ENCODE results near the gene NUDT16.
A peak's percentile ranks its signal among the peaks of the same experiment; 100 is the strongest.
"Not testable (repeated sequence)": the region's sequence is repeated elsewhere in the genome, so short reads cannot be mapped to it uniquely, and the experiment has no call there.

Gene NUDT16

DNA sequence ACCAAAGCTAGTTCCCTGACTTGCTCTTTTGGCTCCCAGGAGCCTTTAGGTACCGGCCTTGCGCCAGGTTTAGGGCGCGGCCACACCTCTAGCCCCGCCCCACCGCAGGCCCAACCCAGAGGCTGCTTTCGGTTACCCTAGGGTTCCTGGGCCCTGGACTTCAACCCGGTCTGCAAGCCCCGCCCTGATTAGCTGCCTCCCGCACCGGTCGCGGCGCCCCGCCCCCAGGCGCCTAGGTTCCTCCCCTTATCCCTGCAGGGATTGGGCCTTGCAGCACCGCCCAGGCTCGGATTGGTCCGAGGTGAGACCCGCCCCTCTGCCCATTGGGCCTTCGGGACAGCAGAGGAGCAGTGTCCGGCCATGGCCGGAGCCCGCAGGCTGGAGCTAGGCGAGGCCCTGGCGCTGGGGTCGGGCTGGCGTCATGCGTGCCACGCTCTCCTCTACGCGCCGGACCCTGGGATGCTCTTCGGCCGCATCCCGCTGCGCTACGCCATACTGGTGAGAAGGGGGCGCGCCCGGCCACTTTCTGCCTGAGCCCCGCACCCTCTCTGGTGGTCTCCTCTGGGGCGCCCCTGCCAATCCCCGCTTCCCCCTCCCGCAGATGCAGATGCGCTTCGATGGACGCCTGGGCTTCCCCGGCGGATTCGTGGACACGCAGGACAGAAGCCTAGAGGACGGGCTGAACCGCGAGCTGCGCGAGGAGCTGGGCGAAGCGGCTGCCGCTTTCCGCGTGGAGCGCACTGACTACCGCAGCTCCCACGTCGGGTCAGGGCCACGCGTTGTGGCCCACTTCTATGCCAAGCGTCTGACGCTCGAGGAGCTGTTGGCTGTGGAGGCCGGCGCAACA is at the start of gene NUDT16:
Gene NUDT16, plus strand, starts transcription at position 330 of the 847 bp plus-strand sequence. Its CDS starts 31 bp downstream, at position 361.
- peak; percentile 84 to 94 (median 84) for DNase-seq (ENCODE audit: low read depth in 2 of 3, low spot score in 2 of 3)

DNA sequence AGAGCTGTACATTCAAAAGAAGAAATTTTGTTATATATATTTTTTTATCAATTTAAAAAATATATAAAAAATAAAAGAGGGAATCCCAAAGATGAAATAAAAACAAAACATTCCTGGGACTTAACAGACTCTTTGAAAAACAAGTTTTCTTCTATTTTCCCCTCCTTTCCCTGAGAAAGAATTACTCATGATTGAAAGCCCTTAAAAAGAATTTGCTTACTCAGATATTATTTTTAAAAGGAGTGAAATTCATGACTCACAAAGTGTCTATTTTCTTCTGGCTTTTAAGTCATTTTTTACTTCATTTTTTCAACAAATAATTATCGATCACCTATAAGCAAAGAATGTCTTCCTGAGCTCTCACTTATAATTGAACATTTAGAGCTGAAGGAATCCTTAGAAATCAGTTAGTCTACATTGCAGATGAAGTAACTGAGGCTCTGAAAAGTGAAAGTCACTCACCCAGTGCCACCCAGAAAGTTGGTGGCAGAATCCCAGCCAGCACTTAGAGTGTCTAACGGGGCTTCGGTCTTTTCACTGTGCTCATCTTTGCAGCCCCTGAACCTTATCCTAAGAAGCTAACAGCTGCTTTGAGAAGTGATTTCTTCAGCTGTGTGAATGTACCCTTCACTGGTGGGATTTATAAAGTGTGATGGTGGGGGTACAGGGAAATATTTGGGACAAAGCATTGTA is 42.5 kb upstream of the NUDT16 start:
- DNase-seq (ENCODE audit: low read depth in 2 of 3, low spot score in 2 of 3) = no peak

DNA sequence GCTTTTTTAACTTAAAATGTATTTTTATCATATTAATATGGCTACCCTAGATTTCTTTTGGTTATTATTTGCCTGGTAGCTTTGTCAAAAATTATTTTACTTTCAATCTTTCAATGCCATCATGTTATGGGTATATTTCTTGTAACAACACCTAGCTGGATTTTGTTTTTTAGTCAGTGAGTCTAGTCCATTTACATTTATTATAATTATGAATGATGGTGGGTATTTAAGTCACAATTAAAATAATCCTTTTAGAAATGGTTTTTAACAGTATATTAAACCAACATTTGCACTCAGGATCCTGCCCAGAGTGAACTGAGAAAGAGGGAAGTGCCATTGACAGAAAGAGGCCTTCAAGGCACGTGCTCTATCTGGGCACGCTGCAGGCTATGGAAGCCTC is 39.8 kb upstream of the NUDT16 start:
- no peak for DNase-seq (ENCODE audit: low read depth in 2 of 3, low spot score in 2 of 3)

DNA sequence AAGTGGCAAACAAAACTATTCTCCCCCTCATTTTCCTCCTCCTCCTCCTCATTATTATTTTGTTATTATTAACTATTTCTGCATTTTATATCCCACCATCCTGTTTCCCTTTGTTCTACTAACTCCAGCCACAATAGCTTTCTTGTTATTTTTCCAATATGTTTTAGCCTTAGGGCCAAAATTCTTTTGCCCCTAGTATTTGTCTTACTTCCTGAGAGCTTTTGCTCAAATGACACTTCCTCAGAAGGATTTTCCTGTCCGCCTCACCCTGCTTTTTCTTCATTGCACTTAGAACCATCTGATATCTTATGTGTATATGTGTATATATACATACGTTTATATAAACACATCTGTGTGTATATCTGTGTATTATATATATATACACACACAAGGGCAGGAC is 32.7 kb upstream of the NUDT16 start:
- DNase-seq (ENCODE audit: low read depth in 2 of 3, low spot score in 2 of 3) = no peak

- DNase-seq (ENCODE audit: low read depth in 2 of 3, low spot score in 2 of 3) = no peak
These were observed 32.1 kb upstream of the NUDT16 start for GRCh38 chr3:131349454-131349853.

- DNase-seq (ENCODE audit: low read depth in 2 of 3, low spot score in 2 of 3) = no peak
These were observed 31.6 kb upstream of the NUDT16 start for GRCh38 chr3:131349946-131350347.

DNA sequence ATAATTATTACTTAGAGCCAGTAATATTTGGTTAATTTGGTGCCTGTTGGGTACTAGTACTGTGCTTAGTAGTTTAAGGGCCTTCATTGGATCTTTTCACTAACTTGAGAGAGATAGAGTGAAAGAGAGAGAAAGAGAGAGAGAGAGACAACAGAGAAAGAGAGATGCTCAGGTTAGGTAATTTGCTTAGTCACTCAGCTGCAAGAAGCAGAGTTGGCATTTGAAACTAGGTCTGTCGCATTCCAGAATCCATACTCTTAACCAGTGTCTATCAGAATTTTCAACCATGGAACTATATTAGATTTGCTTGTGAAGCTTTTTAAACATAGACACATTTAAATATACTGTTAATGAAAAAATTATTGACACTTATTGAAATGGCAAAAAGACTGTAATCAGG is 31.1 kb upstream of the NUDT16 start:
- no peak for DNase-seq (ENCODE audit: low read depth in 2 of 3, low spot score in 2 of 3)

DNA sequence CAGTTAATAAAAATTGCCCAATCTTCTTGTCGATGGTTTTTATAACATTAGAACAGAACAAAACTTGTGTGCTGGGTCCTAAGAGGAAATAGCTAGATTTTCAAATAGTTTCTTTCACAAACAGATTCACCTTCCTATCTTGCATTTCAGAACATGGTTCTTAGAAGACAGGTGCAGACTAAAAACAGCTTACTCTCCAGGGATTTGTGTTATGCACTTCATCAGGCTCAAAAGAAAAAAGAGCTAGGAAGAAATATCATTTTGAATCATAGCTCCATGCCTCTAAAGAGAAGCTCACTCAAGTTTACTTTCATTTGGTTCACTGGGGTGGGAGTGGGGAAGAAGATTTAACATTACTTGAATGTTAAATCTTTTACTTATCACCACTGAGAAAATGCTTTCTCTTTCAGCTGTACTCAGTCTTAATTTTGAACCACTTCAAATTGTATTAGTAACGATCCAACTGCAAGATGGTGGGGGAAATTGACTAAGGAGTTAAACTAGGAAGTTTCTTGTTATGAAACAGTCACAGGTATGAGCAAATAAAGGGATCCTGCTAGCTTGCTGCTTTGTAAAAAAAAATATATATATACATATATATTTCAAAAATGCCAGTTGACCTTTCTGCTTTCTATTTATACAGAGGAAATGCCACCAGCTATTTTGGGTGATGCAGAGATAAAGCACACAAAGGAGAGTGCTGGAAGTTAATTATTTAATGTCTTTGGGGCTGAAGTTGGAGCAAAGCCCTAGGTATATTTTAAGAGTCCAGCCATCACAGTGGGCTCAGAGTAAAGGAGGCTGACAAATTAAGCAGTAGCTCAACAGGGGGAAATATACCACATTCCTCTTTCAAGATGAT is 28.3 kb upstream of the NUDT16 start:
- no peak for DNase-seq (ENCODE audit: low read depth in 2 of 3, low spot score in 2 of 3)

GRCh38 chr3:131353986-131354385 is 27.6 kb upstream of the NUDT16 start:
- no peak for DNase-seq (ENCODE audit: low read depth in 2 of 3, low spot score in 2 of 3)

DNA sequence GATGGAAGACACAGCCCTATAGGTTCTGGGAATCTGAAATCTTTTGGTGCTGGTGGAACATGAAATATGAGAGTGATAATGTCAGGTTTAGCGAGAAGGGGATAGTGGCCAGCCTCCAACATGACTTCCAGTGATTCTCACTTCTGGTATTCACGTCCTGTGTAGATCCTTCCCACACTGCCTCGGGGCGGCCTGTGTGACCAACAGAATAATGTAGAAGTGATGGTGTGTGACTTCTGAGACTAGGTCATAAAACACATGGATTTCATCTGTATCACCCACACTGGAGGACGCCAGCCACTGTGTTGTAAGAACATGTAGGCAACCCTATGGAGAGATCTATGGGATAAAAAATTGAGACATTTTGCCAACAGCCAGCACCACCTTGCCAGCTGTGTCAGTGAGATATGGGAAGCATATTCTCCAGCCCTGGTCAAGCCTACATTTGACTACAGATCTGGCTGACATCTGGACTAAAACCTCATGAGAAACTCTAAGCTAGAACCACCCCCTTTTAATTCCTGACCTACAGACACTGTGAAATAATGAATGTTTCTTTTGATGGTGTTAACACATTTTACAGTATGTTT is 25.5 kb upstream of the NUDT16 start:
- DNase-seq (ENCODE audit: low read depth in 2 of 3, low spot score in 2 of 3) = no peak

DNA sequence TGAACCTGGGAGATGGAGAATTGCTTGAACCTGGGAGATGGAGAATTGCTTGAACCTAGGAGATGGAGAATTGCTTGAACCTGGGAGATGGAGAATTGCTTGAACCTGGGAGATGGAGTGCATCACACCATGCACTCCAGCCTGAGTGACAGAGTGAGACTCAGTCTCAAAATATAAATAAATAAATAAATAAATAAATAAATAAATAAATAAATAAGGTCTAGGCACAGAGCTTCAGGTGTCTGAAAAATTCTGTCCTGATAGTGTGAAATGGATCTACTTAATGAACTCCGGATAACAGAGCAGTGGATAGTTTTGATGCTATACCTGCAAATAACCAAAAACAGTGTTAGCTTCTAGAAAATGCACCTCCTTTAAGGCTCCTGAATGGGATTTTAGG is 24.3 kb upstream of the NUDT16 start:
- no peak for DNase-seq (ENCODE audit: low read depth in 2 of 3, low spot score in 2 of 3)

GRCh38 chr3:131360191-131360755 is 21.3 kb upstream of the NUDT16 start:
- no peak for DNase-seq (ENCODE audit: low read depth in 2 of 3, low spot score in 2 of 3)

DNA sequence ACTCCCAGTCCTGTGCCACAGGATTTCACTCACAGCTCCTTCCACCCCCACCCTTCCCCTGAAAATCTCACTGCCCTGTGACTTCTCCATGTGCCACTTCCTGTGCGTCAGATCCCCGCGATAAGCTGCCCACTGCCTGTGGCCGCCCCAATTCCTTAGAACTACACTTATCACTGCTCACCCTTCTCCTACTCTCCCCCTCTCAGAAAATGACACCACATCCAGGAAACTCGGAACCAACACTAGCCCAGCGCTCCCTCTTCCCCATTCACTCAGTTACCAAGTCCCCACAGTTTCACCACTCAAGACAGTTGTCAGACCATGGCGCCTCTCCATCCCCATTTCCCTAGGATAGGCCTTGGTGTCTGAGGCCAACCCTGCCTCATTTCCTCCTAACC is 20.5 kb upstream of the NUDT16 start:
- not testable (repeated sequence) for DNase-seq (ENCODE audit: low read depth in 2 of 3, low spot score in 2 of 3)

GRCh38 chr3:131361464-131362421 is 19.8 kb upstream of the NUDT16 start:
- no peak for DNase-seq (ENCODE audit: low read depth in 2 of 3, low spot score in 2 of 3)

- DNase-seq (ENCODE audit: low read depth in 2 of 3, low spot score in 2 of 3) = no peak
These were observed 18.3 kb upstream of the NUDT16 start for GRCh38 chr3:131363275-131363674.

GRCh38 chr3:131370935-131371687 is 10.5 kb upstream of the NUDT16 start:
- no peak for DNase-seq (ENCODE audit: low read depth in 2 of 3, low spot score in 2 of 3)

GRCh38 chr3:131371688-131372066 is 9.9 kb upstream of the NUDT16 start:
- DNase-seq (ENCODE audit: low read depth in 2 of 3, low spot score in 2 of 3) = no peak

DNA sequence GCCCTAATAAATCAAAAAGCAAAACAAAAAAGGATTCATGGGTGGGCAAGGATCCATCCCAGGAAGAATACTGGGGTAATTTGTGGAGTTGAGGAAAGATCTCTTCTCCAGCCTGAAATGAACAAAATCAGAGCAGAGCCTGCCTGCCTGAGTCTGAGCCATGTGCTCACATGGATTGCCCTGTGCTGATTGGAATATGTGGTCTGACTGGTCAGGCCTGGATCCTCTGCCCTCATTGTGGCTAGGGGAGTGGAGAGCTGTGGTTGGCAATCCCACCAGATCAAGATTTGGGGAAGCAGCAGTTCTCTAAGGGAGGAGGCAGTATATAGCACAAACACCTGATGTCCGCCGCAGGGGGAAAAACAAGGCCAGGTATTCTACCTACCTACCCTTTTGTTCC is 6.8 kb upstream of the NUDT16 start:
- no peak for DNase-seq (ENCODE audit: low read depth in 2 of 3, low spot score in 2 of 3)

- DNase-seq (ENCODE audit: low read depth in 2 of 3, low spot score in 2 of 3) = not testable (repeated sequence)
These were observed 641 bp upstream of the NUDT16 start for GRCh38 chr3:131380821-131381444.

Measured in activated CD8-positive, alpha-beta memory T cell treated with anti-CD3 and anti-CD28 coated beads for 48 hours (primary cell).